Uterus (tissue), 2 donors: ENCODE data around the gene WDR19.

Source experiments
- POLR2A ChIP-seq, 2 donors: fragments of 450-650 bp; IDR thresholded peaks; one replicate each; pipeline ENCODE4 v1.6.1; 2016; ENCODE audit warnings: antibody characterized with exemption in 2 of 2, mild to moderate bottlenecking in 1 of 2, moderate library complexity in 1 of 2
- TF ChIP-seq, protein P1 (sequence below), 4 experiments: fragments of 200-600 bp in 2 of 4; fragments of 450-650 bp in 2 of 4; sonication (generic) in 2 of 4; IDR thresholded peaks; one replicate each; pipeline ENCODE4 v1.5.1; 2016 to 2019; ENCODE audit warnings: antibody characterized with exemption in 4 of 4, mild to moderate bottlenecking in 2 of 4, moderate library complexity in 1 of 4

DNA sequence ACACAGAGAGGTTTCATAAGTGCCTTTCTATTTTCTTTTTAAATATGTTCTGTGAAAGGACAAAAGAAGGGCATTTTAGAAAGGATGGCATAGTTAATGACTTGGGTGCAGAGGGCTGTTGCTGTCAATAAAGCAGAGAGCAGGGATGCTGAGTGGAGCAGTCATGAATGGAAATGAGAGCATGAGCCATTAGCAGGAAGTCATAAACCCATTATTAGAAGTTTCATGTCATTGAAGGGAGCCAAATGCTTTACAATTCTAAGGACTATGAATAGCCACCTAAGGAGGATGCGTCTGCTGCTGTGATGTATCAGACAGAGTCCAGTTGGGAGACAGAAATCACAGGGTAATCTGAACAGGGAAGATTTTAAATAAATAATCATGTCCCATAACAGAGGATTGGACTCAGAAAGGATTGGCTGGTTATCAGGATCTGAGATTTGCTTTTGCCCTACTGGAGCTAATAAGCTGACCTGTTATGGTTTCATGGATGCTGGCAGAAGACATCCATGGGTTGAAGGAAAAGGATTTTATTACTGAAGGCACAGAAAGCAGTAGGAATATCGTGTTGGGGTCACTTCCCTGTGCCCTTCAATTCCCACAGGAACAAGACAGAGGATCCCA is 47.5 kb upstream of the WDR19 start:
- no peak for TF ChIP-seq POLR2A (IDR thresholded peaks at IDR 0.05)
- TF ChIP-seq, protein P1, sequence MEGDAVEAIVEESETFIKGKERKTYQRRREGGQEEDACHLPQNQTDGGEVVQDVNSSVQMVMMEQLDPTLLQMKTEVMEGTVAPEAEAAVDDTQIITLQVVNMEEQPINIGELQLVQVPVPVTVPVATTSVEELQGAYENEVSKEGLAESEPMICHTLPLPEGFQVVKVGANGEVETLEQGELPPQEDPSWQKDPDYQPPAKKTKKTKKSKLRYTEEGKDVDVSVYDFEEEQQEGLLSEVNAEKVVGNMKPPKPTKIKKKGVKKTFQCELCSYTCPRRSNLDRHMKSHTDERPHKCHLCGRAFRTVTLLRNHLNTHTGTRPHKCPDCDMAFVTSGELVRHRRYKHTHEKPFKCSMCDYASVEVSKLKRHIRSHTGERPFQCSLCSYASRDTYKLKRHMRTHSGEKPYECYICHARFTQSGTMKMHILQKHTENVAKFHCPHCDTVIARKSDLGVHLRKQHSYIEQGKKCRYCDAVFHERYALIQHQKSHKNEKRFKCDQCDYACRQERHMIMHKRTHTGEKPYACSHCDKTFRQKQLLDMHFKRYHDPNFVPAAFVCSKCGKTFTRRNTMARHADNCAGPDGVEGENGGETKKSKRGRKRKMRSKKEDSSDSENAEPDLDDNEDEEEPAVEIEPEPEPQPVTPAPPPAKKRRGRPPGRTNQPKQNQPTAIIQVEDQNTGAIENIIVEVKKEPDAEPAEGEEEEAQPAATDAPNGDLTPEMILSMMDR (IDR thresholded peaks at IDR 0.05), result no peak
